Measurements from ENCODE around the gene SCLT1.

SCLT1 gene

GRCh38 chr4:128847082-128847724, 246.1 kb downstream of the SCLT1 start:
- DNase-seq (ENCODE audit: low read depth in 3 of 3, low spot score in 1 of 3) = no peak

- no peak for DNase-seq (ENCODE audit: low read depth in 3 of 3, low spot score in 1 of 3)
Observed at GRCh38 chr4:128846063-128846462, 247.3 kb downstream of the SCLT1 start.

DNA sequence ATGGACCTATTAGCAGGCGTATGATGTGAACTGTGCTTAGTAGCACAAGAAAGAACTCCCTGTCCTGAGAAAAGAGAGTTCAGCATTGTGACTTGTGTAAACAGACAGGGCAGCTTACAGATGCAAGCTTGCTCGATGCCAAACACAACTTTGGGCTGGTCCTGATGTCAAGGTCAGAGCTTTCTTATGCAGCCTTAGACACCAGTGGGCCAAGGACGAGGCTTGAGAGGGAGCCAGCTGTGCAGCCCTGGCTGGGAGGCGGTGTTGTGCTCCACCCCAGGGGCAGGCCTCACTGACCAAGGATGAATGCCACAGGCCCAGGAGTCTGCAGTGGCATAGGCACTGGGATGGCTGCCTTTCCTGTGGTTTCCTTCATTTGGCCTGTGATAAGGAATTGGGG, 248.4 kb downstream of the SCLT1 start:
- no peak for DNase-seq (ENCODE audit: low read depth in 3 of 3, low spot score in 1 of 3)

GRCh38 chr4:128841402-128841801, 251.9 kb downstream of the SCLT1 start:
- no peak for DNase-seq (ENCODE audit: low read depth in 3 of 3, low spot score in 1 of 3)

- DNase-seq (ENCODE audit: low read depth in 3 of 3, low spot score in 1 of 3) = no peak
Observed at GRCh38 chr4:128840711-128841318, 252.5 kb downstream of the SCLT1 start.

DNA sequence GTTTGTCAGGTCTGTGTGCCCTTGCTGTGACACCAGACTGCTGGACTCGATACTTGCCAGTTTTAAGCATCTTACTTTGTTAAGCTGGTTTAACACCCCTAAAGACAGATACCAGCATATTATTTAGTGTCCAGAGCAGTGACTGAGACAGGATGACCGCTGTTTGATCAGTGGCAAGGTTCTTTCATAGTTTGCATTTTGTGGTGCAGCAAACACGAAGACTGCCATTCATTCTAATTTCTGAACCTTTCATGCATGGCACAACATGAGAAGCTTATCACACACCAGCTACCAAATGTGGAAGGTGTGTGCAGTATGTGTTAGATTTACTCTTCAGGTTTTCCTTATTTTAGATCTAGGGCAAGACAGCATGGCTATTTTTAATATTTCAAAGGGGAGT, 255.7 kb downstream of the SCLT1 start:
- DNase-seq (ENCODE audit: low read depth in 3 of 3, low spot score in 1 of 3) = no peak

DNA sequence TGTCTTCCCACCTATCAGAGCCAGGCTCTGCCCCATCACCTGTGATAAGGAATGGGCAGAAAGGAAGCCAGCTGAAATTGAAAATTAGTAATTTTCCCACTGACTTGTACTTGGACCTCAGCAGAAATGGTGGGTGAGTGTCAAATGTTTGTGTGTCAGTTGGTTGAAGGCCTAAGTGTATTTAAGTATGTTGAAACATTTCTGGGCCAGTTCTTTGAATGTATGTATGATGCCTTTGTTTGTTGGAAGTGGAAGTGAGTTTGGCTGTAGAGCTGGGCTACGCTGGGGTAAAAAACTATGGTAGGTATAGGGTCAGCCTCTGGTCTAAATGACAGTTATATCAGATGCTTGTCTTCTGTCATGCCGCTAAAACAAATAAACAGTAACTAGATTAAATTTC, 256.1 kb downstream of the SCLT1 start:
- no peak for DNase-seq (ENCODE audit: low read depth in 3 of 3, low spot score in 1 of 3)

DNA sequence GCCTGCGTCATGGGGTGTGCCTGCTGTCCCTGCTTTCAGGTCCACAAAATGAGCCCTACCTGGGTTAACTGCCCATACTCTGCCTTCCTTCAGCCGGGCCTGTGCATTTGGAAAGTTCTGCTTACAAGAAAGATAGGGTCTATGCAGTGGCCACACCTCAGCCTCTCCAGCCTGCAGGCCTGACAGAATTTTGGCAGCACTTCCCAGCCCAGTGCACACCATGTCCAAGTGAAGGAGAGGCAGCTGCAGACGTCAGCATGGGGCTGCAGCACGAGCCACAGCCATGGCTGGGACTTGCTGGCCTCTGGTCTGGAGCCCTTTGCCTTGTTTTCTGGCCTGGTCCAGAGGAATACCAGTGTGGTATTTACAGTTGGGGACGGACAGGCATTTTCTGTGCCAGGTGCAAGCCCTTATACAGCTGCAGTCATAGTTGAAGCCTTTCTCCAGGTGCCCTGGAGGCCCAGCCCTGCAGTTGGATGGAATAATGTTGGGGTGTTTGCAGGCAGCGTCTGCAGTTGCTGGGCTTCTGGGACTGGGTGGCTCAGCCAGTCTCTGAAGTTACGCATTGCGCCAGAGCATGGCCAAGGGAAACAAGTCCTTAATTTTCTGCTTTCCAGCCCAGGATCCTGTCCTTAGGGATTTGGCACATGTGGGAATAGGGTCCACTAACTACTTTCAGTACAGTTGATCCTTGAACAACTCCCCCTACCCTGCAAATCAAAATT, 257.7 kb downstream of the SCLT1 start:
- no peak for DNase-seq (ENCODE audit: low read depth in 3 of 3, low spot score in 1 of 3)

Data from stimulated activated CD4-positive, alpha-beta T cell treated with anti-CD3 and anti-CD28 coated beads, TNF-alpha, amount 100 ng/mL, for 1 hour (primary cell).